Fibroblast of villous mesenchyme (primary cell): ENCODE results near the gene ACTR1A. TPM values are rescaled to one million over a fixed set of nuclear protein-coding genes. Genes with fewer than 3 reads are reported as not detected.

Source experiments
- DNase-seq: peaks from one replicate; pipeline ENCODE4 v3.0.0-alpha.2; 2010; ENCODE audit warnings: low read depth
- H3K4me3 ChIP-seq: 2 replicates; pipeline ENCODE4 v1.5.1; 2011; ENCODE audit warnings: low read depth, mild to moderate bottlenecking, low read length
- CTCF ChIP-seq: IDR thresholded peaks from 2 replicates; pipeline ENCODE4 v1.5.1; 2012; ENCODE audit warnings: low read depth, mild to moderate bottlenecking, low read length; ENCODE audit not compliant: insufficient read depth
- total RNA-seq: library from RNA; depleted of rRNA; stranded (reverse); fragments of >200 nt; gene quantifications from 2 replicates; pipeline ENCODE4 v1.2.3, GENCODE V29; 2012

ACTR1A gene
- total RNA-seq: 130 and 142 TPM in 2 replicates

- TF ChIP-seq CTCF: no peak
- peak; percentile 100 for DNase-seq
- H3K4me3 ChIP-seq: peak within 1 kb of the TSS; percentile 98
These were observed at the start of gene ACTR1A for GRCh38 chr10:102502337-102503151. TSS of gene ACTR1A (minus strand) at chr10:102502712. CDS start at chr10:102502647, 65 bp downstream.

- TF ChIP-seq CTCF: no peak
- no peak overlapping the region for H3K4me3 ChIP-seq
- no peak for DNase-seq
These were observed 48.2 kb upstream of the ACTR1A start for GRCh38 chr10:102550636-102551210.

- no peak for DNase-seq
- TF ChIP-seq CTCF: no peak
- no peak overlapping the region for H3K4me3 ChIP-seq
These were observed 47.0 kb upstream of the ACTR1A start for GRCh38 chr10:102549549-102549948.

GRCh38 chr10:102546606-102547320, 44.3 kb upstream of the ACTR1A start:
- TF ChIP-seq CTCF: no peak
- no peak overlapping the region for H3K4me3 ChIP-seq
- peak; percentile 58 for DNase-seq

- no peak for TF ChIP-seq CTCF
- no peak for DNase-seq
- H3K4me3 ChIP-seq: no peak overlapping the region
These were observed 43.5 kb upstream of the ACTR1A start for GRCh38 chr10:102545997-102546396.

- no peak for TF ChIP-seq CTCF
- DNase-seq: no peak
- no peak overlapping the region for H3K4me3 ChIP-seq
These were observed 42.9 kb upstream of the ACTR1A start for GRCh38 chr10:102545265-102545871.
